ENCODE measurements around the gene KCNK17.

The KCNK17 gene

DNA sequence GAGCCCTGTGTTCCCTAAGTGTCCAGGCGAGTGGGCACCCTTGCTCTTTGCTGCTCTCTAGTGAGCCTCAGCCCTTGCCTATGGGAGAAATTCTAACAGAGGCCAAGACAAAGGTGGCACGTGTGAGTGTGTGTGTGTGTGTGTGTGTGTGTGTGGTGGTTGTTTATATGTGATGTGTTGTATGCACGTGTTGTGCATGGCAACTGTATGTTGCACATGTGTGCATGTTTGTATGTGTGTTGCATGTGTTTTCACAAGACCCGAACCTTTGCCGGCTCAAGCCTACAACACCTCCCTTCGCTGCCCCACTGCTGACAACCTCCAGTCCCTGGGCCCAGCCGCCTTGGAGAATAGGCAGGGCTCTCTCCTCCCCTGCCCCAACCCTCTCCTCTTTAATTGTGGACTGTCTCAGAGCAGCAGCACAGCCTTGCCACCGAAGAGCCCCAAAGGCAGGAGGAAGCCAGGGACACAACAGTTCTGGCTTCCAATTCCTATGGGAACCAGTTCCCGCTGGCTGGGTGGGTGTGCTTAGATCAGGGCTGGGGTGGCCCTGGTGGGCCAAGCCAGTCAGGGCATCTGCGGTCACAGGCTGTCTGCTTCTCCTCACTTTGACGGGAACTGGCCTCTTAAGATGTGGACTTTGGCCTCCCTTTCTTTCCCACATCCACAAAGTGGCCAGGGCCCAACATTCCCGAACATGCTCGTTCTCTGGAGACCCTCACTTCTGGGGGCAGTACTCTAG lies 5.6 kb upstream of the KCNK17 start:
- no CpG with 5 or more reads among the region's 13 CpGs for WGBS, 2 donors (ENCODE audit: extremely low coverage in 2 of 2, insufficient read length in 2 of 2, insufficient replicate concordance in 1 of 2)
- no peaks in the 10 kb centered on the region for H3K79me1 ChIP-seq (ENCODE audit: low read depth, low read length)
- H3K14ac ChIP-seq (ENCODE audit: low read length), result no peak overlapping the region
- no peak overlapping the region for H4K8ac ChIP-seq (ENCODE audit: low read depth, low read length)
- no peak overlapping the region for H2AFZ ChIP-seq (ENCODE audit: low read length)
- H3K27me3 ChIP-seq (ENCODE audit: control insufficient read depth in 3 of 3, insufficient read depth in 3 of 3, low read depth in 1 of 3, low read length in 3 of 3), result peaks cover 0 to 40% (median 10%) of the 10 kb centered on the region in 3 experiments
- peak overlapping the region in 1 of 2 donors; percentile 46 for H3K4me3 ChIP-seq (ENCODE audit: low read length in 2 of 2)
- no peak overlapping the region for H3K23ac ChIP-seq (ENCODE audit: low read depth, low read length, poor library complexity)
- no peak overlapping the region for H3K4ac ChIP-seq (ENCODE audit: low read length)
- H3K27ac ChIP-seq (replicated peaks; ENCODE audit: low read length), result no peak overlapping the region
- H3K36me3 ChIP-seq (replicated peaks in 1 of 2; ENCODE audit: control insufficient read depth in 2 of 2, insufficient read depth in 2 of 2, low read length in 2 of 2), result no peaks in the 10 kb centered on the region
- H2BK120ac ChIP-seq (ENCODE audit: low read depth, low read length), result no peak overlapping the region
- no peak for DNase-seq (ENCODE audit: low spot score)
- no peak overlapping the region for H2BK5ac ChIP-seq (ENCODE audit: low read length)
- no peak overlapping the region for H3K9ac ChIP-seq (ENCODE audit: low read depth, low read length, poor library complexity)
- no peak overlapping the region for H3K4me2 ChIP-seq (ENCODE audit: insufficient read depth, low read length, poor library complexity, severe bottlenecking)
- no peak overlapping the region for H2AK5ac ChIP-seq (ENCODE audit: low read depth, low read length)
- no peak overlapping the region for H4K91ac ChIP-seq (ENCODE audit: low read depth, low read length, poor library complexity)
- no peaks in the 10 kb centered on the region for H3K9me3 ChIP-seq (replicated peaks in 1 of 2; ENCODE audit: control insufficient read depth in 2 of 2, insufficient read depth in 1 of 2, low read depth in 1 of 2, low read length in 2 of 2)
- no peaks in the 10 kb centered on the region for H3K4me1 ChIP-seq (ENCODE audit: control insufficient read depth in 2 of 2, insufficient read depth in 1 of 2, low read depth in 1 of 2, low read length in 2 of 2)
- no peak overlapping the region for H2BK12ac ChIP-seq (ENCODE audit: low read length)
- H2BK15ac ChIP-seq (ENCODE audit: low read length), result no peak overlapping the region
- no peak overlapping the region for H3K18ac ChIP-seq (ENCODE audit: low read length)

DNA sequence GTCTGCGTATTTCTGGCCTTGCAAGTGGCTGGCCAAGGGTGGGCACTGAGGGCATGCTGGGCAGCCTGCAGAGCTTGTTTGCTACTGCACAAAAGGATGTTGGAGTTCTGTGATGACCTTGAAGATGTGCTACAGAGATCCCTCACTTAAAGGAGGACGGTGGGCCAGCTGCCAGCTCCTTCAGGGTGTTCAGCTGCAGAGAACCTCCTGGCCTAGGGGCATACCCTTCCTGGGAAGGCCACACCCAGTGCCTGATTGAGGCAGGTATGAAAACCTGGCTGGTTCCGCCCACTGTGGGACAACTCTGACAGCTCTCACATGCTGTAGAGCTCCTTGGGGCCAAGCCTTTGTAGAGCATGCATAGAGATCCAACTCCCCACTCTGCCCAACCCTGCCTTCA lies 3.0 kb upstream of the KCNK17 start:
- Histone ChIP-seq H3K4ac (ENCODE audit: low read length) (no peak overlapping the region), H3K4me1 (ENCODE audit: control insufficient read depth in 2 of 2, insufficient read depth in 1 of 2, low read depth in 1 of 2, low read length in 2 of 2) (peaks cover 0 to 4% of the 10 kb centered on the region in 2 donors), H3K27me3 (ENCODE audit: control insufficient read depth in 3 of 3, insufficient read depth in 3 of 3, low read depth in 1 of 3, low read length in 3 of 3) (peaks cover 14 to 66% (median 35%) of the 10 kb centered on the region in 3 experiments), H2BK15ac (ENCODE audit: low read length) (no peak overlapping the region), H2BK5ac (ENCODE audit: low read length) (no peak overlapping the region), H3K27ac (replicated peaks; ENCODE audit: low read length) (no peak overlapping the region), H2AK5ac (ENCODE audit: low read depth, low read length) (no peak overlapping the region), H2BK120ac (ENCODE audit: low read depth, low read length) (no peak overlapping the region), H3K14ac (ENCODE audit: low read length) (no peak overlapping the region), H3K4me2 (ENCODE audit: insufficient read depth, low read length, poor library complexity, severe bottlenecking) (no peak overlapping the region), H3K36me3 (replicated peaks in 1 of 2; ENCODE audit: control insufficient read depth in 2 of 2, insufficient read depth in 2 of 2, low read length in 2 of 2) (no peaks in the 10 kb centered on the region), H2BK12ac (ENCODE audit: low read length) (no peak overlapping the region), H2AFZ (ENCODE audit: low read length) (no peak overlapping the region), H4K91ac (ENCODE audit: low read depth, low read length, poor library complexity) (no peak overlapping the region), H3K9ac (ENCODE audit: low read depth, low read length, poor library complexity) (no peak overlapping the region), H3K79me1 (ENCODE audit: low read depth, low read length) (no peaks in the 10 kb centered on the region), H3K23ac (ENCODE audit: low read depth, low read length, poor library complexity) (no peak overlapping the region), H3K4me3 (ENCODE audit: low read length in 2 of 2) (no peak overlapping the region), H3K18ac (ENCODE audit: low read length) (no peak overlapping the region), H4K8ac (ENCODE audit: low read depth, low read length) (no peak overlapping the region), H3K9me3 (replicated peaks in 1 of 2; ENCODE audit: control insufficient read depth in 2 of 2, insufficient read depth in 1 of 2, low read depth in 1 of 2, low read length in 2 of 2) (no peaks in the 10 kb centered on the region)
- no peak for DNase-seq (ENCODE audit: low spot score)
- WGBS, 2 donors (ENCODE audit: extremely low coverage in 2 of 2, insufficient read length in 2 of 2, insufficient replicate concordance in 1 of 2), result no CpG with 5 or more reads among the region's 3 CpGs

DNA sequence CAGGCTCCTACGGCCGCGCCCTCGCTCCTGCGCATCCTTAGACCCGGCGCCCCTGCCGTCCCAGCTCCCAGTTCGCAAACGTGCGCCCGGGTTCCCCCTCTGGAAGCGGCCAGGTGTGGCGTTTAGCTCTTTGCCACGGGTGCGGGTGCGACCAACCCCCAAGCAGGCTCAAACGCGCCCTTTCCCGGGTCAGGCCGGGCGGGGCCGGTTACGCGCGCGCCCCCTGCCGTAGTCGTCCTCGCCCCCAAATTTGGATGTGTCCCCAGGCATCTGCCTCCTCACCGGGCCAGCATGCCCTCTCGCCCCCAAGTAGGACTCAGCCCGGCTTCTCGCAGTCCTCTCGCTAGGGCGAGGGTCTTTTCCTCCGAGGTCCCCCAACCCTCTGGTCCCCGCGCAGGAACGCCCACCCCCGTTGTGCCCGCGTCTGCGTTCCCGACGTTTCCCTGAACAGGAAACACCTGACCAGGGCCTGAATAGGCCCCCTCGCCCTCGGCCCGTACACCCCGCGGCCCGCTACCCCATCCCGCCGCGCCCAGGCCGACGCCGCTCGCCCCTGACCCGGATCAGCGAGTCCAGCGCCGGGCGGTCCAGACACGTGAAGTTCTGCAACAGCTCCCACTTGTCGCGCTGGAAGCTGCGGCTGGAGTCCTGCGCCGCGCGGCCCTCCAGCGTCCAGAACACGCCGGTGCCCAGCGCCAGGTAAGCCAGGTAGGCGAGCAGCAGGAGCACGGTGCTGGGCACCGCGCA lies 520 bp downstream of the KCNK17 start:
- peak; percentile 8 for DNase-seq (ENCODE audit: low spot score)
- WGBS, 2 donors (ENCODE audit: extremely low coverage in 2 of 2, insufficient read length in 2 of 2, insufficient replicate concordance in 1 of 2), result no CpG with 5 or more reads among the region's 80 CpGs

GRCh38 chr6:39312912-39313525 lies 1.2 kb downstream of the KCNK17 start:
- Histone ChIP-seq H2BK5ac (ENCODE audit: low read length) (no peak overlapping the region), H4K8ac (ENCODE audit: low read depth, low read length) (no peak overlapping the region), H3K4me3 (ENCODE audit: low read length in 2 of 2) (peak overlapping the region in 1 of 2 donors; percentile 79), H3K27me3 (ENCODE audit: control insufficient read depth in 3 of 3, insufficient read depth in 3 of 3, low read depth in 1 of 3, low read length in 3 of 3) (peaks cover 14 to 67% (median 53%) of the 10 kb centered on the region in 3 experiments), H3K9me3 (replicated peaks in 1 of 2; ENCODE audit: control insufficient read depth in 2 of 2, insufficient read depth in 1 of 2, low read depth in 1 of 2, low read length in 2 of 2) (no peaks in the 10 kb centered on the region), H2BK12ac (ENCODE audit: low read length) (no peak overlapping the region), H2BK120ac (ENCODE audit: low read depth, low read length) (no peak overlapping the region), H2AK5ac (ENCODE audit: low read depth, low read length) (peak overlapping the region; percentile 42), H3K36me3 (replicated peaks in 1 of 2; ENCODE audit: control insufficient read depth in 2 of 2, insufficient read depth in 2 of 2, low read length in 2 of 2) (no peaks in the 10 kb centered on the region), H3K9ac (ENCODE audit: low read depth, low read length, poor library complexity) (peak overlapping the region; percentile 26), H2AFZ (ENCODE audit: low read length) (no peak overlapping the region), H4K91ac (ENCODE audit: low read depth, low read length, poor library complexity) (no peak overlapping the region), H3K14ac (ENCODE audit: low read length) (peak overlapping the region; percentile 15), H3K23ac (ENCODE audit: low read depth, low read length, poor library complexity) (peak overlapping the region; percentile 21), H3K4me1 (ENCODE audit: control insufficient read depth in 2 of 2, insufficient read depth in 1 of 2, low read depth in 1 of 2, low read length in 2 of 2) (peaks cover 0 to 4% of the 10 kb centered on the region in 2 donors), H2BK15ac (ENCODE audit: low read length) (peak overlapping the region; percentile 88), H3K4ac (ENCODE audit: low read length) (no peak overlapping the region), H3K18ac (ENCODE audit: low read length) (peak overlapping the region; percentile 91), H3K4me2 (ENCODE audit: insufficient read depth, low read length, poor library complexity, severe bottlenecking) (peak overlapping the region; percentile 92), H3K79me1 (ENCODE audit: low read depth, low read length) (no peaks in the 10 kb centered on the region), H3K27ac (replicated peaks; ENCODE audit: low read length) (no peak overlapping the region)
- WGBS, 2 donors (ENCODE audit: extremely low coverage in 2 of 2, insufficient read length in 2 of 2, insufficient replicate concordance in 1 of 2), result no CpG with 5 or more reads among the region's 45 CpGs
- DNase-seq (ENCODE audit: low spot score), result no peak

More for the DNA sequence above, 520 bp downstream of the KCNK17 start:
- Histone ChIP-seq H3K4me3 (ENCODE audit: low read length in 2 of 2) (peak overlapping the region in 1 of 2 donors; percentile 79), H3K23ac (ENCODE audit: low read depth, low read length, poor library complexity) (peak overlapping the region; percentile 38), H3K9ac (ENCODE audit: low read depth, low read length, poor library complexity) (peak overlapping the region; percentile 83), H2AFZ (ENCODE audit: low read length) (peak overlapping the region; percentile 23), H4K8ac (ENCODE audit: low read depth, low read length) (no peak overlapping the region), H2BK5ac (ENCODE audit: low read length) (no peak overlapping the region), H3K14ac (ENCODE audit: low read length) (no peak overlapping the region), H2BK15ac (ENCODE audit: low read length) (peak overlapping the region; percentile 75), H3K18ac (ENCODE audit: low read length) (peak overlapping the region; percentile 91), H3K27ac (replicated peaks; ENCODE audit: low read length) (no peak overlapping the region), H3K79me1 (ENCODE audit: low read depth, low read length) (no peaks in the 10 kb centered on the region), H3K4ac (ENCODE audit: low read length) (no peak overlapping the region), H3K9me3 (replicated peaks in 1 of 2; ENCODE audit: control insufficient read depth in 2 of 2, insufficient read depth in 1 of 2, low read depth in 1 of 2, low read length in 2 of 2) (no peaks in the 10 kb centered on the region), H3K36me3 (replicated peaks in 1 of 2; ENCODE audit: control insufficient read depth in 2 of 2, insufficient read depth in 2 of 2, low read length in 2 of 2) (no peaks in the 10 kb centered on the region), H4K91ac (ENCODE audit: low read depth, low read length, poor library complexity) (no peak overlapping the region), H3K27me3 (ENCODE audit: control insufficient read depth in 3 of 3, insufficient read depth in 3 of 3, low read depth in 1 of 3, low read length in 3 of 3) (peaks cover 14 to 72% (median 53%) of the 10 kb centered on the region in 3 experiments), H3K4me1 (ENCODE audit: control insufficient read depth in 2 of 2, insufficient read depth in 1 of 2, low read depth in 1 of 2, low read length in 2 of 2) (peaks cover 0 to 4% of the 10 kb centered on the region in 2 donors), H2AK5ac (ENCODE audit: low read depth, low read length) (peak overlapping the region; percentile 42), H3K4me2 (ENCODE audit: insufficient read depth, low read length, poor library complexity, severe bottlenecking) (peak overlapping the region; percentile 92), H2BK120ac (ENCODE audit: low read depth, low read length) (no peak overlapping the region), H2BK12ac (ENCODE audit: low read length) (peak overlapping the region; percentile 26)

Measured in neuronal stem cell (in vitro differentiated cells).